Osteocyte (in vitro differentiated cells): ENCODE data around the gene POU2F2. TPM values are rescaled to one million over a fixed set of nuclear protein-coding genes. Genes with fewer than 3 reads are reported as not detected.

Source experiments
- DNase-seq: peaks from one replicate; pipeline ENCODE4 v3.0.0; 2021; ENCODE audit warnings: mixed read lengths; ENCODE audit not compliant: unreplicated experiment; ENCODE audit errors: extremely low spot score
- H3K27ac Mint-ChIP-seq: one replicate; pipeline ENCODE4 v1.8.0; 2021; ENCODE audit warnings: mild to moderate bottlenecking, mixed read lengths; ENCODE audit not compliant: unreplicated experiment
- H3K27me3 Mint-ChIP-seq: one replicate; pipeline ENCODE4 v1.8.0; 2021; ENCODE audit warnings: mixed read lengths; ENCODE audit not compliant: unreplicated experiment
- H3K36me3 Mint-ChIP-seq: one replicate; pipeline ENCODE4 v1.8.0; 2021; ENCODE audit warnings: mixed read lengths; ENCODE audit not compliant: unreplicated experiment
- H3K4me1 Mint-ChIP-seq: one replicate; pipeline ENCODE4 v1.8.0; 2021; ENCODE audit warnings: mixed read lengths; ENCODE audit not compliant: unreplicated experiment
- H3K4me3 Mint-ChIP-seq: one replicate; pipeline ENCODE4 v1.8.0; 2021; ENCODE audit warnings: mild to moderate bottlenecking, moderate library complexity, mixed read lengths; ENCODE audit not compliant: unreplicated experiment
- H3K9me3 Mint-ChIP-seq: one replicate; pipeline ENCODE4 v1.8.0; 2021; ENCODE audit warnings: mixed read lengths; ENCODE audit not compliant: unreplicated experiment
- total RNA-seq: library from RNA; stranded (reverse); gene quantifications from 2 replicates; pipeline ENCODE4 v1.2.1, GENCODE V29; 2021
- TF ChIP-seq, protein P1 (sequence below): fragments of 200-600 bp; sonication (generic); IDR thresholded peaks from 2 replicates; pipeline ENCODE4 v1.5.0; 2021; ENCODE audit warnings: antibody characterized with exemption, mild to moderate bottlenecking, moderate library complexity

POU2F2 gene
- total RNA-seq, 1 donor from 2014 or later, result 0.64 TPM

DNA sequence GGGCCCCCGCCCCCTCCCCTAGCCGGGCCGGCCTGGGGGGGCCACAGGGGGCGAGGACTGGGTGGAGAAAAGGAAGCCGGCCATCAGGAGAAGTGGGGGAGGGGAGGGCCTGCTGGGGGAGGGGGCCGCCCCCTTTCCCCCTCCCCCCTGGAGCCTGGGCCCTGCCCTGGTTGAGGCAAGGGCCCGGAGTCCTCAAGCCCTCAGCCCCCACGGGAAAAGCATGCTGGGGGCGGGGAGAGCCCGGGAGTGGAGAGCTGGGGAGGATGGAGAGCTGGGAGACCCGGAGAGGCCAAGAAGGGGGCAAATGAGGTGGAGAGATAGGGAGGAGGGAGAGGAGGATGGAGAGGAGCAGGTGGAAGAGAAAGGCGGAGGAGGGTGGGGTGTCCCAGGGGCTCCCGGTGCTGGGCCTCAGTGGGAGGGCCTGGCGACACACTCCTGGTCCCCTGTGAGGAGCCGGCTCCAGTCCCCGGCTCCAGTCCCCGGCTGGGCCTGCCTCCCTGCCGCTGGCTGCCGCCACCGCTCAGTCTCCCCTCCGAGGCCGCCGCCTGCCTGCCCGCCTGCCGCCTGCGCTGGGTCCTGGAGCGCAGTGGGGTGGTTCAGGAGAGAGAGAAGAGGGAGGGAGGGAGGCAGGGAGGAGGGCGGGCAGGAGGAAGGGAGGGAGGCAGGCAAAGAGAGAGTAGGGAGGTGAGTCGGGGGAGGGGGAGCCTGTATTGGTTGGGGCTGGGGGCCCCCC lies 62.5 kb downstream of the POU2F2 start, which contains the start of gene GRIK5:
Gene GRIK5, minus strand, starts transcription at position 588 of the 733 bp plus-strand sequence. CDS start 4,436 bp downstream, outside the sequence.
- Mint-ChIP-seq H3K4me1 (peaks cover 4% of the 10 kb centered on the region), H3K27me3 (no peaks in the 10 kb centered on the region), H3K27ac (no peak within 1 kb of the TSS), H3K9me3 (no peaks in the 10 kb centered on the region), H3K36me3 (no peaks in the 10 kb centered on the region), H3K4me3 (no peak within 1 kb of the TSS)
- DNase-seq, result no peak
- TF ChIP-seq, protein P1, sequence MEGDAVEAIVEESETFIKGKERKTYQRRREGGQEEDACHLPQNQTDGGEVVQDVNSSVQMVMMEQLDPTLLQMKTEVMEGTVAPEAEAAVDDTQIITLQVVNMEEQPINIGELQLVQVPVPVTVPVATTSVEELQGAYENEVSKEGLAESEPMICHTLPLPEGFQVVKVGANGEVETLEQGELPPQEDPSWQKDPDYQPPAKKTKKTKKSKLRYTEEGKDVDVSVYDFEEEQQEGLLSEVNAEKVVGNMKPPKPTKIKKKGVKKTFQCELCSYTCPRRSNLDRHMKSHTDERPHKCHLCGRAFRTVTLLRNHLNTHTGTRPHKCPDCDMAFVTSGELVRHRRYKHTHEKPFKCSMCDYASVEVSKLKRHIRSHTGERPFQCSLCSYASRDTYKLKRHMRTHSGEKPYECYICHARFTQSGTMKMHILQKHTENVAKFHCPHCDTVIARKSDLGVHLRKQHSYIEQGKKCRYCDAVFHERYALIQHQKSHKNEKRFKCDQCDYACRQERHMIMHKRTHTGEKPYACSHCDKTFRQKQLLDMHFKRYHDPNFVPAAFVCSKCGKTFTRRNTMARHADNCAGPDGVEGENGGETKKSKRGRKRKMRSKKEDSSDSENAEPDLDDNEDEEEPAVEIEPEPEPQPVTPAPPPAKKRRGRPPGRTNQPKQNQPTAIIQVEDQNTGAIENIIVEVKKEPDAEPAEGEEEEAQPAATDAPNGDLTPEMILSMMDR, result no peak

DNA sequence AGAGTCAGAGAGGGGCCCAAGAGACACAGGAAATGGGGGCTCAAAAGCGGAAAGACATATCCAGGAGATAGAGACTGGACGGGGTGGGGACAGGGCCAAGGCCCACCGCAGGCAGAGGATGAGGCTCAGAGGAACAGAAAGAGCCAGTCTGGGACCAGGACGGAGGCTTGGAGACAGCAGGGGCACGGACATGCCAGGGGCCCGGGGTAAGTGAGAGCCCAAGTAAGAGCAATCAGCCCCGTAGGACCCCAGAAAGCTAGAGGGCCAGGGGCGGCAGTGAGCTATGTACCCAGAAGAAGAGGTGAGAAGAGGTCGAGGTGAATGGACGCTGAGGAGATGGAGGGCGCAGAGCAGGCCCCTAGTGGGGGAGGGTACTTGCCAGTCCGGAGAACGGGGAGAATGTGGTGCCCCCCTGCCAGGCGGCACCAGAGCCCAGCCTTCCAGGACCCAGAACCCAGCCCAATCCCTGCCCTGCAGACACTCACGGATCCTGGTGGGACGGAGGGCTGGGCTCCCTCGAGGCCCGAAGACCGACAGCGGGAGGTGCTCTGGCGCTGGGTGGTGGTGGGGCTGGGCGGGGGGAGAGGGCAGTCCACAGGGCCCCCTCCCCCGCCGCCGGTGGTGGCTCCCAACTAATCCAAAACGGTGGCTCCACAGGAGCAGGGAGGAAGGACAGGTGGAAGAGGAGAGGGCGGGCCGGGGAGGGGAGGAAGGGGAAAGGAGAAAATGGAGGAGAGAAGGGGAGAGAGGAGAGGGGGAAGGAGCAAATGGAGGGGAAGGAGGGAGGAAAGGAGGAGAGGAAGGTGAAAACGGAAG lies 63.3 kb downstream of the POU2F2 start:
- no peak overlapping the region for H3K27ac Mint-ChIP-seq
- no peak for DNase-seq
- H3K4me1 Mint-ChIP-seq, result no peaks in the 10 kb centered on the region
- H3K4me3 Mint-ChIP-seq, result no peak overlapping the region
- no peaks in the 10 kb centered on the region for H3K9me3 Mint-ChIP-seq
- H3K27me3 Mint-ChIP-seq, result peaks cover 7% of the 10 kb centered on the region
- H3K36me3 Mint-ChIP-seq, result no peaks in the 10 kb centered on the region
- TF ChIP-seq, protein P1, result no peak

DNA sequence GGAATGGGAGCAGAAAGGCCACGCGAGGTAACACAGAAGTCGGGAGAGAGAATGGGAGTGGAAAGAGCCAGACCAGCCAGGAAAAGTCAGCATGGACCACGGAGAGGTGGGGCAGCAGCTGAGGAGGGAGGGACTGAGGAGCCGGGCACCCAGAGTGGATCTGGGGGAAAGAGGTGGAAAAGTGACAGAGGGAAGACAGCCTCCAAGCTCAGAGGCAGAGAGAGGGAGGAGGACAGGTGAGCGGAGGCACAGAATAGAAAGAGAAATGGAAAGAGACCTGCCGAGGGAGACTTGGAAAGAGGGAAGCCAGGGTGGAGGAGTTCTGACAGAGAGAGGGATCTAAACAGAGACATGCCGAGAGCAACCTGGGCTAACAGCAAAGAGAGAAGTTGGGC lies 63.9 kb downstream of the POU2F2 start:
- no peak overlapping the region for H3K4me3 Mint-ChIP-seq
- H3K27me3 Mint-ChIP-seq, result peaks cover 9% of the 10 kb centered on the region
- no peaks in the 10 kb centered on the region for H3K9me3 Mint-ChIP-seq
- DNase-seq, result no peak
- H3K4me1 Mint-ChIP-seq, result no peaks in the 10 kb centered on the region
- TF ChIP-seq, protein P1, result no peak
- no peaks in the 10 kb centered on the region for H3K36me3 Mint-ChIP-seq
- no peak overlapping the region for H3K27ac Mint-ChIP-seq

GRCh38 chr19:42067315-42067888 lies 64.8 kb downstream of the POU2F2 start:
- H3K36me3 Mint-ChIP-seq, result no peaks in the 10 kb centered on the region
- no peaks in the 10 kb centered on the region for H3K4me1 Mint-ChIP-seq
- no peaks in the 10 kb centered on the region for H3K9me3 Mint-ChIP-seq
- no peak overlapping the region for H3K27ac Mint-ChIP-seq
- DNase-seq, result no peak
- H3K27me3 Mint-ChIP-seq, result peaks cover 16% of the 10 kb centered on the region
- no peak overlapping the region for H3K4me3 Mint-ChIP-seq
- TF ChIP-seq, protein P1, result no peak
